ENCODE measurements around the gene ZNF845.
"Not testable (repeated sequence)": the region's sequence is repeated elsewhere in the genome, so short reads cannot be mapped to it uniquely, and the experiment has no call there.

Gene ZNF845

DNA sequence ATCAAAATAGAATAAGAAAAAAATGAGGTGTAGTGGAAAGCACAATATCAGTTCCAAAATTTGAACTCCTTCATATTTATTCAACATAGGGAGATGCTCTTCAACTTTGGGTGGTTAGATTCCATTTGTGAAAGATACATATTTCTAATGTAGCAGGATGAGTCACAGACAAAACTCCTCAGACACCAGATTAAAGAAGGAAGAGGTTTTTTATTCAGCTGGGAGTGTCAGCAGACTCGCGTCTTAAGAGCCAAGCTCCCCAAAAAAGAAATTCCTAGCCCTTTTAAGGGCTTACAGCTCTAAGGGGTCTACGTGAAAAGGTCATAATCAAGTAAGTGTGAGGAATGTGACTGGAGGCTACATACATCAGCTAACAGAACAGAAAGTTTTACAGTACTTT is 54.6 kb downstream of the ZNF845 start:
- DNase-seq, result no peak

- no peak for DNase-seq
Observed at GRCh38 chr19:53388904-53389303, 55.4 kb downstream of the ZNF845 start.

DNA sequence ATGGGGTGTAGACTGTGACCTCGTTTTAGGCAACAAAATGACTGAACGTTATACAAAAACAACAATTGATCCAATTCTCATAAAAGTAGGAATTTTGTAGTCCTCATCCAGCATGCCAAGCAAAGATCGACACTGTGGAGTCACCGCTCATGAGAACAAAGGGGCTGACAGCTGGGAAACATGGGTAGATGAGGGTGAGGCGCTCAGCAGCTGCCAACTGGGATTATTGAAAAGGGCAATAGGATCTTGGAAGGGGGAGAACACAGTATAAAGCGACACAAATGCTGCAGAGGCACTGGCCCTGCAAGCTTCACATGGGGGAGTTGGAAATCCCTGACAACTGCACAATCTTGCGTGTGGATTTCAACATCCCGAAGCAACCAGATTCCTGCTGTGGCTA is 56.0 kb downstream of the ZNF845 start:
- DNase-seq, result no peak

DNA sequence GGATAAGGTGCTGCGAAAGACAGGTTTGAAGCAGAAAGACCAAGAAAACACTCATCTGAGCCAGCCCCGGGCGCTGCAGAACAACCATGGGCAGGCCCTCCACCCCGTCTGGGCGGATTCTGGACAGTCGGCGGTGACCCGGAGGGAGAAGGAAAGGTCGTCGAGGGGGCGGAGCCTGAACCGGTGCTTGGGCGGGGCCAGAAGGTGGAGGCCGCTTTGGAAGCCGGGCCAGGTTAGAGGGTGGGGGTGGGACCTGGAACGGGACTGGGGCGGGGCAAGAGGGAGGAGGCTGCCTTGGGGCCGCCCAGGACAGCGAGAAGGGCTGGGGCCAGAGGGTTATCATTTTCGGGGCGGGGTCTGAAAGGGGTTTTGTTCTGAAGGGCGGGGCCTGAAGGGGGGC is 56.4 kb downstream of the ZNF845 start:
- no peak for DNase-seq

DNA sequence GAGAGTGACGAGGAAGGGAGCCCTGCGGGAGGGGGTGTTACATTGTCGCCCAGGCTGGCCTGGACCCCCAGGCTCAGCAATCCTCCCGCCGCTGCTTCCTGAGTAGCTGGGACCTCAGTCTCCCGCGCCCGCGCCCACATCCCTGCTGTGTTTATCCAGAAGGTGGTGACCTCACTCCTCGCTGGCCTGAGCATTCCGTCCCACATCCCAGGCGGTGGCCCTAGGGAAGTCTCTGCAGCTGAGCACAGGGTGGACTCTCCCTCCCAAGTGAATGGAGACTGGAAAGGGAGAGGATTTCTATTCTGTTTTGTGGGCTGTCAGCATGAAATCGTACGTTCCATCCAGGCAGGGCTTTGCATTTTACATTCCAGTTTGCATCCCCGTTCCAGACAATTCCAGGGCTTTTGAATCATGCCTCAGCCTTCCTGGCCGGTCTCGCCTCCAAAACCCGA is 61.0 kb downstream of the ZNF845 start:
- DNase-seq, result no peak

GRCh38 chr19:53394974-53395839 is 61.7 kb downstream of the ZNF845 start, which contains the start of gene ZNF765:
TSS of gene ZNF765 (plus strand) at chr19:53395149. CDS start at chr19:53398016, 2,867 bp downstream.
- peak; percentile 81 for DNase-seq

- DNase-seq, result not testable (repeated sequence)
Observed at GRCh38 chr19:53395840-53396524, 62.4 kb downstream of the ZNF845 start.

DNA sequence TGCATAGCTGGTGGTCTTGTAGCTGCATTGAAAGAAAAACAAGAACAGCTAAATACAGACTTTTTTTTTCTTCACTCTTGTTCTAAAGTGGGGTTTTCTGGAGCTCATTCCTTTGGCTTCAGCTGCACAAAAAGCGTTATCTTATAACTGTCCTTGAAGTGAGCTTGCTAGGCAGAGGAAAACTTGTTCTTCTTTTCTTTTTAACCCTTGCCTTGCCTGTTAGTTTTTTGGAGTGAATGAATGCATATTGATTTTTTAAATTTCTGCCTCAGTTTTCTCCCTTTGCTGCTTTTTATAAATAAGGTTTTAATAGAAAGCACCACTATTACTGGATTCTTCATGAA is 62.9 kb downstream of the ZNF845 start:
- DNase-seq, result no peak

GRCh38 chr19:53397918-53398317 is 64.4 kb downstream of the ZNF845 start:
- DNase-seq, result not testable (repeated sequence)

All from NCI-H345 (cell line).